Caco-2 (cell line): ENCODE measurements around the gene ITFG2. TPM values are rescaled to one million over a fixed set of nuclear protein-coding genes. Genes with fewer than 3 reads are reported as not detected.

Experiments
- BruUV-seq: library from RNA; stranded (reverse); fragments of 400-500 nt; replicated peaks from 2 replicates; lab custom pipeline; 2021; lab: Mats Ljungman, UMichigan
- CTCF ChIA-PET: fragments of 300-600 bp; sonication (Branson Sonifier 250); formaldehyde crosslinking; loops from one replicate; lab custom pipeline; 2022; ENCODE audit warnings: antibody characterized with exemption; lab: Charles Lee
- POLR2A ChIA-PET: fragments of 300-600 bp; sonication (Branson Sonifier 250); formaldehyde crosslinking; loops from one replicate; lab custom pipeline; 2022; ENCODE audit warnings: antibody characterized with exemption; lab: Charles Lee
- DNase-seq, 2 experiments: peaks; one replicate each; pipeline versions ENCODE4 v3.0.0 to v3.0.0-alpha.2; 2020 to 2022
- H3K27me3 ChIP-seq: replicated peaks from 2 replicates; pipeline ENCODE4 v1.6.0; 2011; ENCODE audit warnings: low read length; ENCODE audit not compliant: control insufficient read depth, insufficient read depth
- H3K36me3 ChIP-seq: 2 replicates; pipeline ENCODE4 v1.5.1; 2011; ENCODE audit warnings: low read length; ENCODE audit not compliant: control insufficient read depth, insufficient read depth
- H3K4me1 ChIP-seq: fragments of 250-450 bp; sonication (Bioruptor Pico); 2 replicates; pipeline ENCODE4 v1.5.1; 2020; ENCODE audit warnings: mild to moderate bottlenecking
- H3K4me3 ChIP-seq: 2 replicates; pipeline ENCODE4 v1.5.1; 2011; ENCODE audit warnings: low read depth, mild to moderate bottlenecking, control low read depth, low read length
- H3K9me3 ChIP-seq: fragments of 250-450 bp; sonication (Bioruptor Pico); 2 replicates; pipeline ENCODE4 v1.5.1; 2020; ENCODE audit warnings: mild to moderate bottlenecking, moderate library complexity
- H3K27ac Mint-ChIP-seq: one replicate; pipeline ENCODE4 v1.8.0; 2022; ENCODE audit warnings: mixed read lengths; ENCODE audit not compliant: unreplicated experiment
- H3K27me3 Mint-ChIP-seq: one replicate; pipeline ENCODE4 v1.8.0; 2022; ENCODE audit warnings: mixed read lengths; ENCODE audit not compliant: insufficient read depth, unreplicated experiment
- H3K36me3 Mint-ChIP-seq: one replicate; pipeline ENCODE4 v1.8.0; 2022; ENCODE audit warnings: mild to moderate bottlenecking, mixed read lengths; ENCODE audit not compliant: insufficient read depth, unreplicated experiment
- H3K4me1 Mint-ChIP-seq: one replicate; pipeline ENCODE4 v1.8.0; 2022; ENCODE audit warnings: low read depth, mixed read lengths; ENCODE audit not compliant: unreplicated experiment
- H3K4me3 Mint-ChIP-seq: one replicate; pipeline ENCODE4 v1.8.0; 2022; ENCODE audit warnings: mild to moderate bottlenecking, moderate library complexity, mixed read lengths; ENCODE audit not compliant: unreplicated experiment
- H3K9me3 Mint-ChIP-seq: one replicate; pipeline ENCODE4 v1.8.0; 2022; ENCODE audit warnings: mixed read lengths; ENCODE audit not compliant: unreplicated experiment
- intact Hi-C: fragments of 100-400 bp; cut with micrococcal nuclease; formaldehyde crosslinking; loops from one replicate; pipeline ENCODE4 v1.10.0; 2022; ENCODE audit not compliant: unreplicated experiment
- total RNA-seq: library from RNA; stranded (reverse); gene quantifications from 2 replicates; pipeline ENCODE4 v1.2.3, GENCODE V29; 2022
- TF ChIP-seq, protein P1 (sequence below), 2 experiments: fragments of 200-600 bp in 1 of 2; IDR thresholded peaks; 1 replicate in 1 of 2; 2 replicates in 1 of 2; pipeline versions ENCODE4 v1.5.1 to v1.8.0; 2011 to 2022; ENCODE audit warnings: antibody characterized with exemption in 1 of 2, control low read depth in 1 of 2, inconsistent platforms in 1 of 2, low read depth in 1 of 2, low read length in 1 of 2, mild to moderate bottlenecking in 1 of 2, moderate library complexity in 1 of 2; ENCODE audit not compliant: insufficient read depth in 1 of 2, severe bottlenecking in 1 of 2, unreplicated experiment in 1 of 2

Gene ITFG2
- total RNA-seq, 1 experiment from 2014 or later = 52.6 TPM

GRCh38 chr12:2793561-2793960, 18.9 kb upstream of the ITFG2 start:
- Histone ChIP-seq H3K36me3 (peaks cover 4% of the 10 kb centered on the region), H3K4me1 (peaks cover 15% of the 10 kb centered on the region), H3K9me3 (no peaks in the 10 kb centered on the region), H3K27me3 (no peaks in the 10 kb centered on the region), H3K4me3 (no peak overlapping the region)
- Mint-ChIP-seq H3K27me3 (peaks cover 3% of the 10 kb centered on the region), H3K27ac (no peak overlapping the region), H3K4me3 (peak overlapping the region; percentile 75), H3K36me3 (peaks cover 34% of the 10 kb centered on the region), H3K9me3 (no peaks in the 10 kb centered on the region), H3K4me1 (peaks cover 16% of the 10 kb centered on the region)
- TSS peak; percentile 35 for BruUV-seq
- CTCF ChIA-PET = interaction anchor here (0.7 kb wide), 1 partner anchor 248 kb away, joined by 3 read pairs; no protein-coding TSS in a partner anchor
- POLR2A ChIA-PET = no interaction called here
- no peak for DNase-seq
- TF ChIP-seq, protein P1, sequence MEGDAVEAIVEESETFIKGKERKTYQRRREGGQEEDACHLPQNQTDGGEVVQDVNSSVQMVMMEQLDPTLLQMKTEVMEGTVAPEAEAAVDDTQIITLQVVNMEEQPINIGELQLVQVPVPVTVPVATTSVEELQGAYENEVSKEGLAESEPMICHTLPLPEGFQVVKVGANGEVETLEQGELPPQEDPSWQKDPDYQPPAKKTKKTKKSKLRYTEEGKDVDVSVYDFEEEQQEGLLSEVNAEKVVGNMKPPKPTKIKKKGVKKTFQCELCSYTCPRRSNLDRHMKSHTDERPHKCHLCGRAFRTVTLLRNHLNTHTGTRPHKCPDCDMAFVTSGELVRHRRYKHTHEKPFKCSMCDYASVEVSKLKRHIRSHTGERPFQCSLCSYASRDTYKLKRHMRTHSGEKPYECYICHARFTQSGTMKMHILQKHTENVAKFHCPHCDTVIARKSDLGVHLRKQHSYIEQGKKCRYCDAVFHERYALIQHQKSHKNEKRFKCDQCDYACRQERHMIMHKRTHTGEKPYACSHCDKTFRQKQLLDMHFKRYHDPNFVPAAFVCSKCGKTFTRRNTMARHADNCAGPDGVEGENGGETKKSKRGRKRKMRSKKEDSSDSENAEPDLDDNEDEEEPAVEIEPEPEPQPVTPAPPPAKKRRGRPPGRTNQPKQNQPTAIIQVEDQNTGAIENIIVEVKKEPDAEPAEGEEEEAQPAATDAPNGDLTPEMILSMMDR (IDR thresholded peaks at IDR 0.05; ENCODE audit: insufficient read depth in 1 of 2, low read depth in 1 of 2, low read length in 1 of 2, severe bottlenecking in 1 of 2, unreplicated experiment in 1 of 2) = no peak
- intact Hi-C loops = no loop called here

DNA sequence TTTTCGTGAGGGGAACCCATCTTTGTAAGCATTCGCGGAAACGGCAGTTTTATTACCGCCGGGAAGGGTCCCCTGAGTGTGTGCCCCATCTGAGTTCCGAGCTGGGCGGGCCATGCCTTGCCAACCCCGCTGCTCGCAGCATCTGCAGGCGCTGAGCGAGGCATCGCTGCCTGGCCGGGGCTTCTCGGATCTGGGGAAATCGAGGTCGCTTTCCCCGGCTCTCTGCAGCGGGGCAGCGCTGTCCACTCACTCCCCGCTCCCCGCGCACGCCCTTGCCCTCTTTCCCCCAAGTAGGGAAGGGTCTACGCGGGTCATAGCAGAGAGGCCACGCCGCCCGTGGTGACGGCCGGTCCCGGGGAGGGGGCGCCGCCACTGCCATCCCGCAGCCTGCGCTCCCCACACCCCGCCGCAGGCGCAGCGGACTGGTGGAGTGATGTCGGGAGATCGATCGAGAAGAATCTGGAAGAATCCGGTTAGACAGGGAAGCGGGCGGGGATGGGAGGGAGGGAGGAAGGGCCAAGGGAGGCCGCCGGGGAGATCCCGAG, 18.2 kb upstream of the ITFG2 start:
- no peaks in the 10 kb centered on the region for H3K27me3 ChIP-seq
- no peak for DNase-seq
- Mint-ChIP-seq H3K27me3 (peaks cover 3% of the 10 kb centered on the region), H3K9me3 (no peaks in the 10 kb centered on the region), H3K36me3 (peaks cover 41% of the 10 kb centered on the region), H3K4me3 (peak overlapping the region; percentile 75), H3K27ac (no peak overlapping the region), H3K4me1 (peaks cover 16% of the 10 kb centered on the region)
- TF ChIP-seq, protein P1 (IDR thresholded peaks at IDR 0.05; ENCODE audit: insufficient read depth in 1 of 2, low read depth in 1 of 2, low read length in 1 of 2, severe bottlenecking in 1 of 2, unreplicated experiment in 1 of 2) = no peak
- POLR2A ChIA-PET = interaction anchor here (0.6 kb wide), 1 partner anchor 19 kb away, joined by 3 read pairs; no protein-coding TSS in a partner anchor
- H3K4me3 ChIP-seq = peak overlapping the region; percentile 81
- intact Hi-C loops = no loop called here
- no TSS peak for BruUV-seq
- CTCF ChIA-PET = interaction anchor here (0.7 to 1.4 kb wide), 3 partner anchors 9 to 20 kb away, joined by 3 to 8 read pairs (median 3); no protein-coding TSS in a partner anchor
- no peaks in the 10 kb centered on the region for H3K9me3 ChIP-seq
- H3K4me1 ChIP-seq = peaks cover 15% of the 10 kb centered on the region
- H3K36me3 ChIP-seq = peaks cover 7% of the 10 kb centered on the region

DNA sequence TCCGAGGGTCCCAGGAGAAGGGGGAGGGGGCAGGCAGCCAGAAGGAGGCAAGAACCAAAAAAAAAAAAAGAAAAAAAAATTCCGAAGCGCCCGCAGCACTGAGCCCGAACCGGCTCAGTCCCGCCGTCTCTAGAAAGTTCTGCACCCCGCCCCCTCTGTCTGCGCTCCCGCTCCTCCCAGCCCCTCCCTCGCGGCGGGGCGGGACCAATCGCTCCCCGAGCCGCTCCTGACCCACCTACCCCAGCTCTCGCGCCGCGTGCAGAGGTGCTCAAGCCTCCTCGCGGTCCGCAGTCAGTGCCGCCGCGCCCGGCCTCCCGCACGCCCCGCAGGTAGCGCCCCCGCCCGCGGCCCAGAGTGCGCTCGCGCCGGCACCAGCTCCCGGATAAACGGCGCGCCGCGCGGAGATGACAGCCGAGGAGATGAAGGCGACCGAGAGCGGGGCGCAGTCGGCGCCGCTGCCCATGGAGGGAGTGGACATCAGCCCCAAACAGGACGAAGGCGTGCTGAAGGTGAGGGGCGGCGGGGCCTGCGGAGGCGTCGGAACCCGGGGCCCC, 17.7 kb upstream of the ITFG2 start, which contains the start of gene FKBP4:
Gene FKBP4, plus strand, starts transcription at position 235 of the 554 bp plus-strand sequence. Its CDS starts 170 bp downstream, at position 405.
- Mint-ChIP-seq H3K27ac (no peak within 1 kb of the TSS), H3K27me3 (peaks cover 3% of the 10 kb centered on the region), H3K36me3 (peaks cover 47% of the 10 kb centered on the region), H3K4me1 (peaks cover 16% of the 10 kb centered on the region), H3K4me3 (peak within 1 kb of the TSS; percentile 89), H3K9me3 (no peaks in the 10 kb centered on the region)
- intact Hi-C loops = no loop called here
- ChIA-PET CTCF (interaction anchor here (0.7 to 1.4 kb wide), 4 partner anchors 10 to 556 kb away, joined by 3 to 8 read pairs (median 3); no protein-coding TSS in a partner anchor), POLR2A (interaction anchor here (0.6 to 0.7 kb wide), 2 partner anchors 18 to 63 kb away, joined by 3 to 6 read pairs; no protein-coding TSS in a partner anchor)
- Histone ChIP-seq H3K9me3 (no peaks in the 10 kb centered on the region), H3K4me3 (peak within 1 kb of the TSS; percentile 81), H3K27me3 (no peaks in the 10 kb centered on the region), H3K4me1 (peaks cover 15% of the 10 kb centered on the region), H3K36me3 (peaks cover 7% of the 10 kb centered on the region)
- peak; percentile 91 to 93 for DNase-seq
- TF ChIP-seq, protein P1 (IDR thresholded peaks at IDR 0.05; ENCODE audit: insufficient read depth in 1 of 2, low read depth in 1 of 2, low read length in 1 of 2, severe bottlenecking in 1 of 2, unreplicated experiment in 1 of 2) = no peak
- BruUV-seq = no TSS peak
